Germinal center (tissue), 1 donor: ENCODE measurements around the gene CTDSPL.

ENCODE experiments used
- DNase-seq: peaks from one replicate; pipeline ENCODE4 v3.0.0; 2012; ENCODE audit warnings: mixed read lengths, low spot score

Gene CTDSPL

GRCh38 chr3:37853691-37854413, 7.8 kb upstream of the CTDSPL start:
- no peak for DNase-seq

GRCh38 chr3:37855363-37855970, 6.2 kb upstream of the CTDSPL start:
- peak; percentile 52 for DNase-seq

GRCh38 chr3:37856381-37856780, 5.3 kb upstream of the CTDSPL start:
- no peak for DNase-seq

GRCh38 chr3:37858742-37859141, 2.9 kb upstream of the CTDSPL start:
- no peak for DNase-seq

- no peak for DNase-seq
Observed at GRCh38 chr3:37859354-37859753, 2.3 kb upstream of the CTDSPL start.

- DNase-seq = no peak
Observed at GRCh38 chr3:37859908-37860199, 1.8 kb upstream of the CTDSPL start.

GRCh38 chr3:37862219-37862902, 681 bp downstream of the CTDSPL start:
- DNase-seq = no peak

GRCh38 chr3:37862903-37863815, 1.5 kb downstream of the CTDSPL start:
- DNase-seq = no peak

- no peak for DNase-seq
Observed at GRCh38 chr3:37863949-37864822, 2.5 kb downstream of the CTDSPL start.

GRCh38 chr3:37864904-37865303, 3.2 kb downstream of the CTDSPL start:
- no peak for DNase-seq

GRCh38 chr3:37867144-37867543, 5.5 kb downstream of the CTDSPL start:
- no peak for DNase-seq

GRCh38 chr3:37871858-37872257, 10.2 kb downstream of the CTDSPL start:
- DNase-seq = no peak

GRCh38 chr3:37872413-37873160, 10.9 kb downstream of the CTDSPL start:
- no peak for DNase-seq

GRCh38 chr3:37876279-37876678, 14.6 kb downstream of the CTDSPL start:
- DNase-seq = no peak

GRCh38 chr3:37882711-37883110, 21.0 kb downstream of the CTDSPL start:
- DNase-seq = no peak

GRCh38 chr3:37885814-37886213, 24.1 kb downstream of the CTDSPL start:
- DNase-seq = no peak

- no peak for DNase-seq
Observed at GRCh38 chr3:37886395-37886794, 24.7 kb downstream of the CTDSPL start.

GRCh38 chr3:37887062-37887461, 25.4 kb downstream of the CTDSPL start:
- DNase-seq = no peak

- no peak for DNase-seq
Observed at GRCh38 chr3:37887824-37888223, 26.1 kb downstream of the CTDSPL start.

- no peak for DNase-seq
Observed at GRCh38 chr3:37888421-37888820, 26.7 kb downstream of the CTDSPL start.

- DNase-seq = no peak
Observed at GRCh38 chr3:37890522-37890921, 28.8 kb downstream of the CTDSPL start.
